Loucy (cell line): ENCODE results near the gene TMED1.
"Not testable (repeated sequence)": the region's sequence is repeated elsewhere in the genome, so short reads cannot be mapped to it uniquely, and the experiment has no call there.

ENCODE experiments used
- H2AFZ ChIP-seq: fragments of 200-600 bp; sonication (generic); 2 replicates; pipeline ENCODE4 v1.6.0; 2016; ENCODE audit warnings: antibody characterized with exemption, mild to moderate bottlenecking, low read length, moderate library complexity
- H3F3A ChIP-seq: fragments of 200-600 bp; 2 replicates; pipeline ENCODE4 v1.6.0; 2016; ENCODE audit warnings: antibody characterized with exemption, low read depth, mild to moderate bottlenecking
- H3K27me3 ChIP-seq: fragments of 200-600 bp; sonication (generic); 2 replicates; pipeline ENCODE4 v1.6.1; 2014; ENCODE audit warnings: low read length, mild to moderate bottlenecking; ENCODE audit not compliant: insufficient read depth, poor library complexity, severe bottlenecking
- H3K36me3 ChIP-seq: fragments of 200-600 bp; sonication (generic); 2 replicates; pipeline ENCODE4 v1.6.1; 2016; ENCODE audit warnings: low read length; ENCODE audit not compliant: insufficient read depth
- H3K4me1 ChIP-seq: fragments of 200-600 bp; sonication (generic); 2 replicates; pipeline ENCODE4 v1.5.1; 2014; ENCODE audit warnings: low read length, mild to moderate bottlenecking; ENCODE audit not compliant: insufficient read depth, poor library complexity, severe bottlenecking
- H3K4me2 ChIP-seq: fragments of 200-600 bp; sonication (generic); 2 replicates; pipeline ENCODE4 v1.6.0; 2014; ENCODE audit warnings: antibody characterized with exemption, low read length, low read depth, mild to moderate bottlenecking; ENCODE audit not compliant: poor library complexity, severe bottlenecking
- H3K4me3 ChIP-seq: fragments of 200-600 bp; sonication (generic); 2 replicates; pipeline ENCODE4 v1.5.1; 2014; ENCODE audit warnings: low read length, mild to moderate bottlenecking, mixed read lengths; ENCODE audit not compliant: poor library complexity, severe bottlenecking
- H3K79me2 ChIP-seq: fragments of 200-600 bp; sonication (generic); 2 replicates; pipeline ENCODE4 v1.6.1; 2014; ENCODE audit warnings: low read length; ENCODE audit not compliant: insufficient read depth
- H3K9ac ChIP-seq: fragments of 200-600 bp; sonication (generic); 2 replicates; pipeline ENCODE4 v1.6.0; 2014; ENCODE audit warnings: mild to moderate bottlenecking, low read depth, low read length, moderate library complexity; ENCODE audit not compliant: poor library complexity, severe bottlenecking
- H3K9me2 ChIP-seq: fragments of 200-600 bp; sonication (generic); replicated peaks from 2 replicates; pipeline ENCODE4 v1.6.1; 2016; ENCODE audit warnings: low read depth, low read length, mixed read lengths
- H3K9me3 ChIP-seq: fragments of 200-600 bp; sonication (generic); 2 replicates; pipeline ENCODE4 v1.6.1; 2014; ENCODE audit warnings: mild to moderate bottlenecking, antibody characterized with exemption, low read length, low read depth; ENCODE audit not compliant: insufficient read depth
- H4K20me1 ChIP-seq: fragments of 200-600 bp; sonication (generic); 2 replicates; pipeline ENCODE4 v1.6.0; 2014; ENCODE audit warnings: antibody characterized with exemption, low read length, mild to moderate bottlenecking; ENCODE audit not compliant: insufficient read depth, poor library complexity, severe bottlenecking
- CTCF ChIP-seq: fragments of 200-600 bp; sonication (generic); conservative IDR thresholded peaks from 2 replicates; pipeline ENCODE4 v1.5.1; 2014; ENCODE audit warnings: mild to moderate bottlenecking, antibody characterized with exemption, low read length
- EZH2phosphoT487 ChIP-seq: fragments of 200-600 bp; IDR thresholded peaks from 2 replicates; pipeline ENCODE4 v1.6.1; 2018; ENCODE audit warnings: antibody characterized with exemption, mild to moderate bottlenecking, moderate library complexity, borderline replicate concordance

Gene TMED1

GRCh38 chr19:10882108-10882457, 46.1 kb upstream of the TMED1 start:
- peaks cover 6% of the 10 kb centered on the region for H4K20me1 ChIP-seq
- no peaks in the 10 kb centered on the region for H3K4me1 ChIP-seq
- TF ChIP-seq EZH2phosphoT487 (no peak), CTCF (no peak)
- H3K9me3 ChIP-seq, result no peaks in the 10 kb centered on the region
- H3K36me3 ChIP-seq, result no peaks in the 10 kb centered on the region
- H3F3A ChIP-seq, result no peaks in the 10 kb centered on the region
- H3K4me2 ChIP-seq, result no peak overlapping the region
- H3K4me3 ChIP-seq, result no peak overlapping the region
- no peaks in the 10 kb centered on the region for H3K27me3 ChIP-seq
- no peak overlapping the region for H2AFZ ChIP-seq
- H3K9me2 ChIP-seq, result no peaks in the 10 kb centered on the region
- peaks cover 64% of the 10 kb centered on the region for H3K79me2 ChIP-seq
- no peak overlapping the region for H3K9ac ChIP-seq

- H2AFZ ChIP-seq, result no peak overlapping the region
- H3K9me2 ChIP-seq, result no peaks in the 10 kb centered on the region
- H3K4me3 ChIP-seq, result no peak overlapping the region
- H4K20me1 ChIP-seq, result peaks cover 6% of the 10 kb centered on the region
- no peak overlapping the region for H3K4me2 ChIP-seq
- no peaks in the 10 kb centered on the region for H3K27me3 ChIP-seq
- TF ChIP-seq EZH2phosphoT487 (no peak), CTCF (no peak)
- H3K79me2 ChIP-seq, result peaks cover 64% of the 10 kb centered on the region
- H3F3A ChIP-seq, result no peaks in the 10 kb centered on the region
- no peaks in the 10 kb centered on the region for H3K9me3 ChIP-seq
- no peak overlapping the region for H3K9ac ChIP-seq
- peaks cover 2% of the 10 kb centered on the region for H3K4me1 ChIP-seq
- no peaks in the 10 kb centered on the region for H3K36me3 ChIP-seq
These were observed 45.5 kb upstream of the TMED1 start for GRCh38 chr19:10881403-10882107.

- Histone ChIP-seq H3K9me3 (no peaks in the 10 kb centered on the region), H3K9ac (no peak overlapping the region), H2AFZ (no peak overlapping the region), H3F3A (no peaks in the 10 kb centered on the region), H3K4me2 (peak overlapping the region; percentile 37), H4K20me1 (peaks cover 9% of the 10 kb centered on the region), H3K36me3 (no peaks in the 10 kb centered on the region), H3K4me3 (no peak overlapping the region), H3K4me1 (peaks cover 4% of the 10 kb centered on the region), H3K79me2 (peaks cover 82% of the 10 kb centered on the region), H3K9me2 (no peaks in the 10 kb centered on the region), H3K27me3 (no peaks in the 10 kb centered on the region)
- no peak for TF ChIP-seq EZH2phosphoT487
- no peak for TF ChIP-seq CTCF
These were observed 42.2 kb upstream of the TMED1 start for GRCh38 chr19:10878253-10878652.

- H3K9me2 ChIP-seq, H3F3A ChIP-seq, H3K4me3 ChIP-seq, H3K9ac ChIP-seq, H3K36me3 ChIP-seq, H3K27me3 ChIP-seq, H2AFZ ChIP-seq, H3K9me3 ChIP-seq: not testable (repeated sequence)
- H3K4me2 ChIP-seq, result peak overlapping the region; percentile 37
- H4K20me1 ChIP-seq, result peaks cover 12% of the 10 kb centered on the region
- H3K79me2 ChIP-seq, result peaks cover 84% of the 10 kb centered on the region
- H3K4me1 ChIP-seq, result peaks cover 11% of the 10 kb centered on the region
These were observed 41.6 kb upstream of the TMED1 start for GRCh38 chr19:10877608-10878007.
